ENCODE measurements around the gene SLC9A8. TPM values are rescaled to one million over a fixed set of nuclear protein-coding genes. Genes with fewer than 3 reads are reported as not detected.
A peak's percentile ranks its signal among the peaks of the same experiment; 100 is the strongest.

Gene SLC9A8, protein sequence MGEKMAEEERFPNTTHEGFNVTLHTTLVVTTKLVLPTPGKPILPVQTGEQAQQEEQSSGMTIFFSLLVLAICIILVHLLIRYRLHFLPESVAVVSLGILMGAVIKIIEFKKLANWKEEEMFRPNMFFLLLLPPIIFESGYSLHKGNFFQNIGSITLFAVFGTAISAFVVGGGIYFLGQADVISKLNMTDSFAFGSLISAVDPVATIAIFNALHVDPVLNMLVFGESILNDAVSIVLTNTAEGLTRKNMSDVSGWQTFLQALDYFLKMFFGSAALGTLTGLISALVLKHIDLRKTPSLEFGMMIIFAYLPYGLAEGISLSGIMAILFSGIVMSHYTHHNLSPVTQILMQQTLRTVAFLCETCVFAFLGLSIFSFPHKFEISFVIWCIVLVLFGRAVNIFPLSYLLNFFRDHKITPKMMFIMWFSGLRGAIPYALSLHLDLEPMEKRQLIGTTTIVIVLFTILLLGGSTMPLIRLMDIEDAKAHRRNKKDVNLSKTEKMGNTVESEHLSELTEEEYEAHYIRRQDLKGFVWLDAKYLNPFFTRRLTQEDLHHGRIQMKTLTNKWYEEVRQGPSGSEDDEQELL
- total RNA-seq (24.2 and 29.7 TPM in 2 replicates), polyA plus RNA-seq (16.7 and 17.8 TPM in 2 replicates), polyA minus RNA-seq (59.4 and 76.8 TPM in 2 replicates)
- 15.3 TPM for total RNA-seq (2013)

- under 1% methylated on average over 60 of the region's 61 CpGs for WGBS (ENCODE audit: insufficient coverage)
- CTCF ChIA-PET = interaction anchor here (0.6 to 2.2 kb wide), 5 partner anchors 11 to 202 kb away, joined by 3 to 7 read pairs (median 6); no protein-coding TSS in a partner anchor
- no peaks in the 10 kb centered on the region for H3K27me3 Mint-ChIP-seq
Observed at GRCh38 chr20:49812507-49813304, at the start of gene SLC9A8. Gene SLC9A8 (plus strand): TSS chr20:49812828. CDS start chr20:49812923, 95 bp downstream.

More at GRCh38 chr20:49812507-49813304, at the start of gene SLC9A8:
- peak; percentile 35 for TF ChIP-seq CTCF (IDR thresholded peaks at IDR 0.05)
- TF ChIP-seq EZH2 (IDR thresholded peaks at IDR 0.05; ENCODE audit: borderline replicate concordance, insufficient read depth, low read depth, low read length, poor library complexity, severe bottlenecking) = no peak
- peak within 1 kb of the TSS; percentile 77 for H3K4me2 ChIP-seq (replicated peaks; ENCODE audit: low read depth, low read length, poor library complexity, severe bottlenecking)
- peak within 1 kb of the TSS; percentile 70 for H2AFZ ChIP-seq (ENCODE audit: insufficient read depth, low read depth, low read length, poor library complexity, severe bottlenecking)
- H3K9me3 Mint-ChIP-seq (ENCODE audit: insufficient read depth) = no peaks in the 10 kb centered on the region
- intact Hi-C loops (cut with micrococcal nuclease) = loop anchor here (1.0 to 5.0 kb wide), 4 partner anchors 10 to 143 kb away; partner anchors contain the start of genes RNF114 and SPATA2
- no peaks in the 10 kb centered on the region for H4K20me1 ChIP-seq (ENCODE audit: control insufficient read depth, insufficient read depth, low read length, poor library complexity, severe bottlenecking)
- H3K27me3 ChIP-seq (replicated peaks in 1 of 4; ENCODE audit: control extremely low read depth in 1 of 4, control insufficient read depth in 3 of 4, insufficient read depth in 4 of 4, low read length in 3 of 4) = no peaks in the 10 kb centered on the region
- H3K4me1 Mint-ChIP-seq = peaks cover 47% of the 10 kb centered on the region
- H3K79me2 ChIP-seq (ENCODE audit: control insufficient read depth, insufficient read depth, low read length) = peaks cover 26% of the 10 kb centered on the region
- H3K4me3 ChIP-seq (ENCODE audit: control extremely low read depth in 1 of 5, extremely low read depth in 1 of 5, insufficient read depth in 1 of 5, low read depth in 2 of 5, low read length in 4 of 5) = peak within 1 kb of the TSS; percentile 81 to 97 (median 87)
- peak within 1 kb of the TSS; percentile 97 for H3K4me3 Mint-ChIP-seq
- H3K4me1 ChIP-seq (ENCODE audit: control insufficient read depth in 2 of 2, insufficient read depth in 2 of 2, low read length in 2 of 2) = peaks cover 24 to 31% of the 10 kb centered on the region in 2 donors
- DNase-seq (peak; percentile 93), ATAC-seq (ENCODE audit: low read depth) (peak; percentile 89)
- POLR2A ChIA-PET = interaction anchor here (0.5 to 1.5 kb wide), 5 partner anchors 9 to 61 kb away, joined by 3 to 9 read pairs (median 5); no protein-coding TSS in a partner anchor
- no peaks in the 10 kb centered on the region for H3K9me3 ChIP-seq (ENCODE audit: control extremely low read depth in 1 of 3, control insufficient read depth in 2 of 3, insufficient read depth in 1 of 3, low read length in 2 of 3)
- H3K9ac ChIP-seq (ENCODE audit: low read length) = peak within 1 kb of the TSS; percentile 86
- peak within 1 kb of the TSS; percentile 94 for H3K27ac Mint-ChIP-seq
- peak within 1 kb of the TSS; percentile 93 to 98 for H3K27ac ChIP-seq (ENCODE audit: low read length in 2 of 2)
- H3K36me3 ChIP-seq (replicated peaks in 1 of 2; ENCODE audit: control extremely low read depth in 1 of 2, control insufficient read depth in 1 of 2, extremely low read depth in 1 of 2, insufficient read depth in 2 of 2, low read length in 1 of 2) = peaks cover 0 to 20% of the 10 kb centered on the region in 2 experiments

All from B cell (primary cell).